GM12891 (cell line): ENCODE measurements around the gene TSSC4.

ENCODE experiments used
- DNase-seq: peaks from one replicate; pipeline ENCODE4 v3.0.0; 2011; ENCODE audit warnings: low spot score; ENCODE audit not compliant: insufficient read length
- FAIRE-seq: peaks from 2 replicates; lab custom pipeline; 2011; peaks lifted over from hg19 to GRCh38; lab: Jason Lieb, UNC
- PAX5 ChIP-seq: IDR thresholded peaks from 2 replicates; pipeline ENCODE4 v1.6.1; 2011; ENCODE audit warnings: low read length, moderate library complexity, mild to moderate bottlenecking; ENCODE audit not compliant: insufficient read depth, severe bottlenecking
- POLR2A ChIP-seq: IDR thresholded peaks from 2 replicates; pipeline ENCODE4 v1.6.1; 2011; ENCODE audit warnings: low read depth, low read length, control low read depth
- POLR2AphosphoS5 ChIP-seq: IDR thresholded peaks from 2 replicates; pipeline ENCODE4 v1.6.1; 2011; ENCODE audit warnings: low read depth, low read length, control low read depth
- POU2F2 ChIP-seq: IDR thresholded peaks from 2 replicates; pipeline ENCODE4 v1.6.1; 2011; ENCODE audit warnings: low read depth, mild to moderate bottlenecking, control low read depth, low read length, moderate library complexity
- SPI1 ChIP-seq: IDR thresholded peaks from 2 replicates; pipeline ENCODE4 v1.6.1; 2011; ENCODE audit warnings: low read depth, low read length, control low read depth
- TAF1 ChIP-seq: IDR thresholded peaks from 2 replicates; pipeline ENCODE4 v1.6.1; 2011; ENCODE audit warnings: low read depth, low read length, control low read depth

TSSC4 gene

GRCh38 chr11:2434506-2435255, 34.1 kb downstream of the TSSC4 start:
- DNase-seq (no peak), FAIRE-seq (no peak)
- TF ChIP-seq TAF1 (no peak), PAX5 (no peak), POU2F2 (no peak), SPI1 (no peak), POLR2AphosphoS5 (no peak), POLR2A (no peak)

DNA sequence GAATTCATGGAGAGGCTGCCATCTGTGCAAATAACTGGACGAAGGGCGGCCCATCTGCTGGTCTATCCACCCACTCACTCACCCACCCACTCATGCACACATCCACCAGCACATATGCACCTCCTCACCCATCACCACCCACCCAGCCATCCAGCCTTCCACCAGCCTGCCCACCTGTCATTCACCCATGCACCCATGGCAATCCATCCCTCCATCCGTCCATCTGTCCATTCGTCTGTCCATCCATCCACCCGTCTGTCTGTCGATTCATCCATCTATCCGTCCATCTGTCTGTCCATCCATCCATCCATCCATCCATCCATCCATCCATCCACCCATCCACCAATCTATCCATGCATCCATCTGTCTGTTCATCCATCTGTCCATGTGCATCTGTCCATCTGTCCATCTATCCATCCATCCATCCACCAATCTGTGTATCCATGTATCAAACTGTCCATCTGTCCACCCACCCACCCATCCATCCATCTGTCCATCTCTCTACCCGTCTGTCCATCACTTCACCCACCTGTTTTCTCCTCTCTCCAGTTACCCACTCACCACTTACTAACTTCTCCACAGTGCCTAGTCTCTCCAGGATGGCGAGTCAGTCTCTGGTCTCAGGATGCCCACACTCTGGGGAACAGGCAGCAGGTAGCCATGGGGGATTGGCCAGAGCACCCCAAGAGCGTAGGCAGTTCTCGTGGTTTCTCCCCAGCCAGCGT, 34.9 kb downstream of the TSSC4 start:
- FAIRE-seq (no peak), DNase-seq (no peak)
- no peak for TF ChIP-seq SPI1

DNA sequence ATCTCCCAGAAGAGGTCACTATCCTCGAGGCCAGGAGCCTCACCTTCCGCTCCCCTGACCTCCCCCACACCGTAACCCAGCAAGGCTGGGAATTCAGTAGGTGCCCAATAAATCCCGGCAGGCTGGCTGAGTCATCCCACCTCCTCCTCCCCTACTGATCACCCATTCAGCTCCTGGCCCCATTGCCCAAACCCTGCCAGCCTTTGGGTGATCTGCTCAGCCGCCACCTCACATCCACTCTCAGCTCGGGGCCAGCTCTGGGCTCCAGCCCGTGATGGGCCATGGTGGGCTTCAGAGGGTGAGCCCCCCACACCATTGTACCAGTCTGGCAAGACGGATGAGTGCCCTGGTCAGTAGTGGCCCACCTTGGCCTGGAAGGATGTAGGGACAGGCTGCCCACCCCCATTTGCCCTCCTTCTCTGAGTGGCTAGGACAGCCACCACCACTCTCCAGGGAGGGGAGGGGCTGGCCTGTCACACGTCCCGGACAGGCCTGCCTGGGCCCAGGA, 35.5 kb downstream of the TSSC4 start:
- DNase-seq (no peak), FAIRE-seq (no peak)
- TF ChIP-seq TAF1 (no peak), SPI1 (no peak), POU2F2 (no peak), PAX5 (no peak), POLR2A (no peak), POLR2AphosphoS5 (no peak)

- DNase-seq (no peak), FAIRE-seq (no peak)
- TF ChIP-seq PAX5 (no peak), POU2F2 (no peak), TAF1 (no peak), POLR2A (no peak), POLR2AphosphoS5 (no peak), SPI1 (no peak)
These were observed 36.0 kb downstream of the TSSC4 start for GRCh38 chr11:2436521-2437031.

DNA sequence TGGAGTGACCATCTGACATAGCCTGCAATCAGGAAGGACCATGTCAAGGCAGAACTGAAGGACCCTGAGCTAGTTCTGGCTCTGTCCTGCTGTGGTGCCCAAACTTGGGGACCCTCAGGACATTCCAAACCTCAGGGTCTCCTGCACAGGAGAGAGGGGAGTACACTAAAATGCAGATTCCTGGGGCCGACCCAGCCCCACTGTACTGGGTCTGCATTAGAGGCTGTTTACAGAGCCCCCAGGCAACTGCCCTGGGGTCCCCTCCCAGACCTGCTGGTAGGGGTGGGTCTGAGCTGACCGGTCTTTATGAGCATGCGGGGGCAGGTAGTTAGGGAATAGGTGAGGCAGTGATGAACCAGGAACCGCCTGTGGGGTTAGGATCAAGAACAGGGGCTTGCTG, 37.0 kb downstream of the TSSC4 start:
- DNase-seq (no peak), FAIRE-seq (no peak)
- TF ChIP-seq POLR2A = no peak

- FAIRE-seq = no peak
- DNase-seq = no peak
- TF ChIP-seq POLR2A (no peak), PAX5 (no peak), POLR2AphosphoS5 (no peak), TAF1 (no peak), POU2F2 (no peak), SPI1 (no peak)
These were observed 39.3 kb downstream of the TSSC4 start for GRCh38 chr11:2439820-2440219.

- no peak for FAIRE-seq
- no peak for TF ChIP-seq SPI1
- no peak for DNase-seq
These were observed 40.1 kb downstream of the TSSC4 start for GRCh38 chr11:2440646-2441045.

GRCh38 chr11:2441171-2441570, 40.6 kb downstream of the TSSC4 start:
- FAIRE-seq (no peak), DNase-seq (no peak)
- no peak for TF ChIP-seq SPI1
- TF ChIP-seq TAF1 = no peak
- no peak for TF ChIP-seq POLR2A
- TF ChIP-seq POLR2AphosphoS5 = no peak
- TF ChIP-seq PAX5 = no peak
- TF ChIP-seq POU2F2 = no peak

DNA sequence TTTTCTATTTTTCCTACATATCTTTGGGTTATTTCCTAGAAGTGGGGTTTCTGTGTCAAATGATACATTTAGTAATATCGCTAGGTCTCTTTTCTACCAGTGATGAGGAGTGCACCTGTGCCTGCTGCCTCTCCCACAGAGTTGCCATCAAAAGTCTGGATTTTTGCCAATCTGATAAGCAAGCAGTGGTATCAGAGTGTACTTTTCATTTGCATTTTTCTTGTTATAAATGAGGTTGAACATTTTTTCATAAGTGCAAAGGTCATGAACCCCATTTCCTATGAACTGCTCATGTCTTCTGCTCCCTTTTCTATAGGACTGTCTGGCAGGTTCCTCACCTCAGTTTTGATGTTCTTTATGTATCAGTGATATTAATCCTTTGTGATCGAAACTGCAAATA, 42.0 kb downstream of the TSSC4 start:
- DNase-seq (no peak), FAIRE-seq (no peak)
- TF ChIP-seq POU2F2 (no peak), SPI1 (no peak), POLR2A (no peak), PAX5 (no peak), TAF1 (no peak), POLR2AphosphoS5 (no peak)

DNA sequence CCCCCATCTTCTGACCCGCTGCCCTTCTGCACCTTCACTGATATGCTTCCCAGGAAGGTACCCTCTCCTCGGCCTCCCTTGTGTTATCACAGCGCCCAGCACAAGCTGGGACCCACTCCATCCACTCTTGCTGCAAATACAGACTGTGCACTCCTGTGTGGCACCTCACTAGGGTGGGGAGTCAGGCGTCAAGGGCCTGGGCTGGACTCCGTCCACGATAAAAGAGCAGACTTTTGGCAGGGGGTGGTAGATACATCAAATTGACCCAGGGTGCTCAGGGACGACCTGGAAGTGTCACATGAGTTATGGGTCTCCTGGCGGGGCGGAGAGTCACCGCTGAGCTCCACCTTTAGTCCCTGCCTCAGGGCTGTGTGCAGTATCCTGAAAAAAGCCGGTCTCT, 42.9 kb downstream of the TSSC4 start:
- no peak for DNase-seq
- no peak for TF ChIP-seq PAX5
- TF ChIP-seq POU2F2 = no peak
- no peak for TF ChIP-seq POLR2AphosphoS5
- no peak for TF ChIP-seq POLR2A
- TF ChIP-seq SPI1 = no peak
- TF ChIP-seq TAF1 = no peak
- no peak for FAIRE-seq
